ENCODE measurements around the gene QPCTL.

DNA sequence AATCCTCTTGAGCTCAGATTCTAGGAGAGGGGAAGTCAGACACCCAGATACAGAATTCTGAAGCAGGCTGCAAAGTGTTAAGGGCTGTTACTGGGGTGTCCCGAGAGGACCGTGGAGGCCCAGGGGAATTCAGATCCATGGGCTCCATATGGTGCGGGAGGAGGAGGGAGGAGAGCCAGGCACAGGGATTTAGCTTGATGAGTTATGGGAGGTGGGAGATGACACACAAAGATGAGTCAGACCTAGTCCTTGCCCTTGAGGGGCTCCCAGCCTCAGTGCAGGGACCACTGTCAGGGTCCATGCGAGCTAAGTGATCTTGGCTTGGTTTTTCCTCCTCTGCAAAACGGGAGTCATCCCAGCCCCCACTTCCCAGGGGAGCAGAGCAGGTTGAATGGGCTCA lies 38.8 kb upstream of the QPCTL start:
- TF ChIP-seq CTCF (IDR thresholded peaks at IDR 0.05) (no peak), EP300 (IDR thresholded peaks at IDR 0.05; ENCODE audit: low read depth) (no peak), POLR2A (IDR thresholded peaks at IDR 0.05) (no peak), POLR2AphosphoS5 (IDR thresholded peaks at IDR 0.05) (no peak)
